Endodermal cell (in vitro differentiated cells): ENCODE results near the gene TOLLIP. TPM values are rescaled to one million over a fixed set of nuclear protein-coding genes. Genes with fewer than 3 reads are reported as not detected.

ENCODE experiments used
- DNase-seq: peaks from one replicate; pipeline ENCODE4 v3.0.0-alpha.2; 2017
- H3K27ac ChIP-seq: 2 replicates; pipeline ENCODE4 v1.5.1; 2013; ENCODE audit warnings: mild to moderate bottlenecking, low read depth, low read length, moderate library complexity
- H3K27me3 ChIP-seq: 2 replicates; pipeline ENCODE4 v1.6.1; 2013; ENCODE audit warnings: mild to moderate bottlenecking, low read length, moderate library complexity; ENCODE audit not compliant: insufficient read depth, control insufficient read depth, poor library complexity, severe bottlenecking
- H3K36me3 ChIP-seq: 2 replicates; pipeline ENCODE4 v1.7.0; 2013; ENCODE audit warnings: mild to moderate bottlenecking, low read length, moderate library complexity; ENCODE audit not compliant: control insufficient read depth, insufficient read depth
- H3K4me1 ChIP-seq: one replicate; pipeline ENCODE4 v1.7.0; 2013; ENCODE audit warnings: low read length; ENCODE audit not compliant: control insufficient read depth, insufficient read depth
- H3K4me3 ChIP-seq: 2 replicates; pipeline ENCODE4 v1.5.1; 2013; ENCODE audit warnings: mild to moderate bottlenecking, low read length, moderate library complexity
- H3K9ac ChIP-seq: 2 replicates; pipeline ENCODE4 v1.6.1; 2013; ENCODE audit warnings: mild to moderate bottlenecking, low read length, moderate library complexity; ENCODE audit not compliant: poor library complexity, severe bottlenecking; ENCODE audit errors: extremely low read depth
- H3K9me3 ChIP-seq: 2 replicates; pipeline ENCODE4 v1.6.1; 2013; ENCODE audit warnings: mild to moderate bottlenecking, low read length, moderate library complexity; ENCODE audit not compliant: control insufficient read depth
- H3K27ac Mint-ChIP-seq: 2 replicates; pipeline ENCODE4 v1.8.0; 2020; ENCODE audit warnings: mixed read lengths
- H3K27me3 Mint-ChIP-seq: 2 replicates; pipeline ENCODE4 v1.8.0; 2021; ENCODE audit warnings: mild to moderate bottlenecking, mixed read lengths; ENCODE audit not compliant: insufficient read depth
- H3K36me3 Mint-ChIP-seq: 2 replicates; pipeline ENCODE4 v1.8.0; 2020; ENCODE audit warnings: low read depth, mixed read lengths
- H3K4me1 Mint-ChIP-seq: 2 replicates; pipeline ENCODE4 v1.8.0; 2020; ENCODE audit warnings: mixed read lengths
- H3K4me3 Mint-ChIP-seq: 2 replicates; pipeline ENCODE4 v1.8.0; 2020; ENCODE audit warnings: mild to moderate bottlenecking, moderate library complexity, mixed read lengths
- H3K9me3 Mint-ChIP-seq: 2 replicates; pipeline ENCODE4 v1.8.0; 2020; ENCODE audit warnings: mild to moderate bottlenecking, mixed read lengths
- WGBS, 2 experiments: methylation state at CpG; one replicate each; pipeline versions ENCODE4 v1.1.5 to v1.1.7; 2013; ENCODE audit warnings: missing lambda C conversion rate in 2 of 2, mixed read lengths in 1 of 2; ENCODE audit not compliant: insufficient coverage in 1 of 2, insufficient read length in 1 of 2; 5-methylcytosine and 5-hydroxymethylcytosine counted together
- total RNA-seq, 2 donors: library from RNA; stranded (reverse); fragmentation: NEBNext Ultra II Directional in 1 of 2; extraction: Animal tissue kit (Norgen Biotek cat#: 25700) in 1 of 2; gene quantifications; 2 replicates in 1 of 2; 3 replicates in 1 of 2; pipeline ENCODE4 v1.2.1, GENCODE V29; 2021
- TF ChIP-seq, protein P1 (sequence below): fragments of 200-600 bp; sonication (generic); conservative IDR thresholded peaks from 2 replicates; pipeline ENCODE4 v1.5.0; 2021; ENCODE audit warnings: antibody characterized with exemption, mild to moderate bottlenecking

TOLLIP gene
- total RNA-seq, 2 donors from 2014 or later: 34.3 to 37.4 TPM

- Histone ChIP-seq H3K36me3 (no peaks in the 10 kb centered on the region), H3K4me1 (no peaks in the 10 kb centered on the region), H3K4me3 (no peak overlapping the region), H3K27me3 (no peaks in the 10 kb centered on the region), H3K27ac (no peak overlapping the region), H3K9me3 (no peaks in the 10 kb centered on the region), H3K9ac (no peak overlapping the region)
- no peaks in the 10 kb centered on the region for H3K4me1 Mint-ChIP-seq
- TF ChIP-seq, protein P1, sequence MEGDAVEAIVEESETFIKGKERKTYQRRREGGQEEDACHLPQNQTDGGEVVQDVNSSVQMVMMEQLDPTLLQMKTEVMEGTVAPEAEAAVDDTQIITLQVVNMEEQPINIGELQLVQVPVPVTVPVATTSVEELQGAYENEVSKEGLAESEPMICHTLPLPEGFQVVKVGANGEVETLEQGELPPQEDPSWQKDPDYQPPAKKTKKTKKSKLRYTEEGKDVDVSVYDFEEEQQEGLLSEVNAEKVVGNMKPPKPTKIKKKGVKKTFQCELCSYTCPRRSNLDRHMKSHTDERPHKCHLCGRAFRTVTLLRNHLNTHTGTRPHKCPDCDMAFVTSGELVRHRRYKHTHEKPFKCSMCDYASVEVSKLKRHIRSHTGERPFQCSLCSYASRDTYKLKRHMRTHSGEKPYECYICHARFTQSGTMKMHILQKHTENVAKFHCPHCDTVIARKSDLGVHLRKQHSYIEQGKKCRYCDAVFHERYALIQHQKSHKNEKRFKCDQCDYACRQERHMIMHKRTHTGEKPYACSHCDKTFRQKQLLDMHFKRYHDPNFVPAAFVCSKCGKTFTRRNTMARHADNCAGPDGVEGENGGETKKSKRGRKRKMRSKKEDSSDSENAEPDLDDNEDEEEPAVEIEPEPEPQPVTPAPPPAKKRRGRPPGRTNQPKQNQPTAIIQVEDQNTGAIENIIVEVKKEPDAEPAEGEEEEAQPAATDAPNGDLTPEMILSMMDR: no peak
- no peaks in the 10 kb centered on the region for H3K27me3 Mint-ChIP-seq
- no peak overlapping the region for H3K4me3 Mint-ChIP-seq
- 91 to 93% methylated on average over 13 to 23 of the region's 23 CpGs for WGBS, 2 experiments
- no peak overlapping the region for H3K27ac Mint-ChIP-seq
- no peaks in the 10 kb centered on the region for H3K36me3 Mint-ChIP-seq
- DNase-seq: peak; percentile 31
- H3K9me3 Mint-ChIP-seq: no peaks in the 10 kb centered on the region
Measured at GRCh38 chr11:1227551-1228100, 81.8 kb downstream of the TOLLIP start.

DNA sequence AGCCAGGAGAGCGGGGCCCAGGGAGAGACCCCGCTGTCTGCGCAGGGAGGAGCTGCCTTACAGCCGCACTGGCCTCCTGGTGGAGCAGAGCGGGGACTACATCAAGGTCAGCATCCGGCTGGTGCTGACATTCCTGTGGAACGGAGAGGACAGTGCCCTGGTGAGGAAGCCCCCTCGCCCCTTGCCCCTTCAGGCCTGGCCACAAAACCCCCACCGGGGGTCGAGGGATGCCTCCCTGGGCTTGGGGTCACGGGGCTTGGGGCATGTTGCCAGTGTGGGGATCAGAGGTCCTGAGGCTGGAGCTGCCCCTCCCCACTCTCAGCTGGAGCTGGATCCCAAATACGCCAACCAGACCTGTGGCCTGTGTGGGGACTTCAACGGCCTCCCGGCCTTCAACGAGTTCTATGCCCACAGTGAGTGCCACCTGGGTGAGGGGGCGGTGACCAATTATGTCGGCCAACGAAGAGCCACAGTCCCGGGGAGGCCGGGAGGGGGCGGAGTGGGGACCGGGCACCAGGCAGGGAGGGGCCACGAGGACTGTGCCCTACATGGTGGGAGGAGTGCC, 82.4 kb downstream of the TOLLIP start:
- 85 to 87% methylated on average over 12 to 23 of the region's 23 CpGs for WGBS, 2 experiments
- Mint-ChIP-seq H3K9me3 (no peaks in the 10 kb centered on the region), H3K36me3 (no peaks in the 10 kb centered on the region), H3K4me1 (no peaks in the 10 kb centered on the region), H3K27ac (no peak overlapping the region), H3K27me3 (no peaks in the 10 kb centered on the region), H3K4me3 (no peak overlapping the region)
- DNase-seq: peak; percentile 75
- TF ChIP-seq, protein P1: peak; percentile 71
- no peak overlapping the region for H3K27ac ChIP-seq
- H3K36me3 ChIP-seq: no peaks in the 10 kb centered on the region
- H3K4me3 ChIP-seq: no peak overlapping the region
- no peak overlapping the region for H3K9ac ChIP-seq
- no peaks in the 10 kb centered on the region for H3K9me3 ChIP-seq
- H3K4me1 ChIP-seq: no peaks in the 10 kb centered on the region
- no peaks in the 10 kb centered on the region for H3K27me3 ChIP-seq

- no peaks in the 10 kb centered on the region for H3K27me3 Mint-ChIP-seq
- Histone ChIP-seq H3K9me3 (no peaks in the 10 kb centered on the region), H3K9ac (no peak overlapping the region), H3K27me3 (no peaks in the 10 kb centered on the region), H3K4me3 (no peak overlapping the region), H3K36me3 (no peaks in the 10 kb centered on the region), H3K27ac (no peak overlapping the region), H3K4me1 (no peaks in the 10 kb centered on the region)
- TF ChIP-seq, protein P1: no peak
- no peaks in the 10 kb centered on the region for H3K4me1 Mint-ChIP-seq
- no peak overlapping the region for H3K4me3 Mint-ChIP-seq
- DNase-seq: peak; percentile 65
- H3K36me3 Mint-ChIP-seq: no peaks in the 10 kb centered on the region
- 92 to 95% methylated on average over 26 to 41 of the region's 41 CpGs for WGBS, 2 experiments
- no peaks in the 10 kb centered on the region for H3K9me3 Mint-ChIP-seq
- no peak overlapping the region for H3K27ac Mint-ChIP-seq
Measured at GRCh38 chr11:1226226-1226985, 83.0 kb downstream of the TOLLIP start.
